Gastrocnemius medialis (tissue), 4 donors: ENCODE measurements around the gene TEKT5.

Experiments used
- CTCF ChIP-seq, 5 experiments: fragments of 450-650 bp in 3 of 5; fragments of 200-600 bp in 2 of 5; sonication (generic) in 2 of 5; IDR thresholded peaks in 4 of 5; conservative IDR thresholded peaks in 1 of 5; 1 replicate in 4 of 5; 2 replicates in 1 of 5; pipeline ENCODE4 v1.5.1; 2016 to 2019; ENCODE audit warnings: antibody characterized with exemption in 5 of 5, mild to moderate bottlenecking in 3 of 5, moderate library complexity in 3 of 5
- POLR2A ChIP-seq, 2 donors: fragments of 450-650 bp; IDR thresholded peaks; one replicate each; pipeline ENCODE4 v1.6.1; 2017; ENCODE audit warnings: antibody characterized with exemption in 2 of 2, mild to moderate bottlenecking in 2 of 2, moderate library complexity in 2 of 2

- TF ChIP-seq CTCF (IDR thresholded peaks at IDR 0.05 in 4 of 5, conservative IDR thresholded peaks at IDR 0.05 in 1 of 5) = no peak
- TF ChIP-seq POLR2A (IDR thresholded peaks at IDR 0.05) = no peak
These were observed 48.0 kb downstream of the TEKT5 start for GRCh38 chr16:10646581-10647263.
